ENCODE results near the gene ITPKB. TPM values are rescaled to one million over a fixed set of nuclear protein-coding genes. Genes with fewer than 3 reads are reported as not detected.

The ITPKB gene
- total and polyA plus RNA-seq, 11 donors: 6.2 to 33.7 (median 17.8) TPM

GRCh38 chr1:226651732-226652105 lies 87.4 kb downstream of the ITPKB start:
- Histone ChIP-seq H3K4me1 (peaks cover 0 to 57% (median 34%) of the 10 kb centered on the region in 12 donors), H3K4me3 (no peak overlapping the region), H3K27me3 (no peaks in the 10 kb centered on the region), H3K27ac (peak overlapping the region in 1 of 12 donors; percentile 38), H3K9me3 (no peaks in the 10 kb centered on the region), H3K36me3 (peaks cover 0 to 23% (median 22%) of the 10 kb centered on the region in 9 donors)
- WGBS, 4 donors: 55 to 71% (median 59%) methylated on average over 4 of the region's 4 CpGs
- intact Hi-C loops (cut with DNase I): loop anchor here in 3 of 10 donors (5.0 kb wide), 2 partner anchors 81 to 86 kb away; partner anchors contain the start of gene ITPKB (in 2 of the 3)
- peak in 2 of 5 donors; percentile 34 to 44 for DNase-seq
- TF ChIP-seq POLR2A (IDR thresholded peaks at IDR 0.05): no peak
- TF ChIP-seq, protein P1, sequence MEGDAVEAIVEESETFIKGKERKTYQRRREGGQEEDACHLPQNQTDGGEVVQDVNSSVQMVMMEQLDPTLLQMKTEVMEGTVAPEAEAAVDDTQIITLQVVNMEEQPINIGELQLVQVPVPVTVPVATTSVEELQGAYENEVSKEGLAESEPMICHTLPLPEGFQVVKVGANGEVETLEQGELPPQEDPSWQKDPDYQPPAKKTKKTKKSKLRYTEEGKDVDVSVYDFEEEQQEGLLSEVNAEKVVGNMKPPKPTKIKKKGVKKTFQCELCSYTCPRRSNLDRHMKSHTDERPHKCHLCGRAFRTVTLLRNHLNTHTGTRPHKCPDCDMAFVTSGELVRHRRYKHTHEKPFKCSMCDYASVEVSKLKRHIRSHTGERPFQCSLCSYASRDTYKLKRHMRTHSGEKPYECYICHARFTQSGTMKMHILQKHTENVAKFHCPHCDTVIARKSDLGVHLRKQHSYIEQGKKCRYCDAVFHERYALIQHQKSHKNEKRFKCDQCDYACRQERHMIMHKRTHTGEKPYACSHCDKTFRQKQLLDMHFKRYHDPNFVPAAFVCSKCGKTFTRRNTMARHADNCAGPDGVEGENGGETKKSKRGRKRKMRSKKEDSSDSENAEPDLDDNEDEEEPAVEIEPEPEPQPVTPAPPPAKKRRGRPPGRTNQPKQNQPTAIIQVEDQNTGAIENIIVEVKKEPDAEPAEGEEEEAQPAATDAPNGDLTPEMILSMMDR (IDR thresholded peaks at IDR 0.05): no peak
- no peak for ATAC-seq

DNA sequence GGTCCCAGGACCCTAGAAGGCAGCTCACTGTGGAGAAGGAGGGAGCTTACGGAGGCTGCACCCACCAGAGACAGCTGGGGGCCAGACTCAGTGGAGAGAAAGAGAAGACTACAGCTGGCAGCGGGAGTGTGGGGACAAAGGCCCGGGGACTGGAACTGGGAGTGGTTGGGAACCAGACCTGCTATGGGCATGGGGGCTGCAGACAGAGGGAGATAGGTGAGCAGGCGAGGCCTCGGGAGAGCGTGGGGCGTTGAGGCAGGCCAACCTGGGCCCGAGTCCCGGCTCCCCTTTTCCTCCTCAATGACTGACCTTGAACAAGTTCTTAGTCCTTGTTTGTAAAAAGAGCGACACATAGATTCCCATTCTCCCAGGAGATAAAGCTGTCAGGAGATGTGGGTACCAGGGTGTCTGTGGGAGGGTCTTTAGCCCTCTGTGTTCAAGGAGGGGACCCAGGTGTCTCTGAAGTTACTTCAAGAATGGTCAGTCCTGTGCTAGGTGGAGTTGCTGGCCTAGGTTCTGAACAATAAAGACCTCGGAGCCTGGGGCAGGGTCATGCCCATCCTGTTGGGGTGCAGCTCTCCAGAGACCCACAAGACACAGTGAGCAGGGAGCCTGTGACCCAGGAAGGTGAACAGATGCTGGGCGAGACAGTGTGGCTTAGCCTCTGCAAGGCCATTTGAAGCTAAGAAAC lies 87.9 kb downstream of the ITPKB start:
- peak in 2 of 5 donors; percentile 17 to 28 for DNase-seq
- H3K27me3 ChIP-seq: no peaks in the 10 kb centered on the region
- peak overlapping the region in 5 of 12 donors; percentile 30 to 52 (median 42) for H3K27ac ChIP-seq
- ATAC-seq: no peak
- TF ChIP-seq POLR2A (IDR thresholded peaks at IDR 0.05): no peak
- TF ChIP-seq, protein P1 (IDR thresholded peaks at IDR 0.05): no peak
- intact Hi-C loops (cut with DNase I): loop anchor here in 3 of 10 donors (5.0 kb wide), 2 partner anchors 81 to 86 kb away; partner anchors contain the start of gene ITPKB (in 2 of the 3)
- H3K4me3 ChIP-seq: no peak overlapping the region
- H3K4me1 ChIP-seq: peaks cover 0 to 57% (median 32%) of the 10 kb centered on the region in 12 donors
- H3K36me3 ChIP-seq: peaks cover 0 to 28% (median 27%) of the 10 kb centered on the region in 9 donors
- WGBS, 4 donors: 79 to 91% (median 85%) methylated on average over 12 of the region's 12 CpGs
- no peaks in the 10 kb centered on the region for H3K9me3 ChIP-seq

- DNase-seq (peak in 2 of 5 donors; percentile 29 to 65), ATAC-seq (peak in 3 of 4 donors; percentile 39 to 43 (median 40))
- peak overlapping the region in 5 of 12 donors; percentile 30 to 52 (median 42) for H3K27ac ChIP-seq
- 52 to 67% (median 59%) methylated on average over 7 to 11 of the region's 11 CpGs for WGBS, 4 donors
- peaks cover 0 to 36% (median 30%) of the 10 kb centered on the region in 9 donors for H3K36me3 ChIP-seq
- H3K27me3 ChIP-seq: no peaks in the 10 kb centered on the region
- TF ChIP-seq, protein P1 (IDR thresholded peaks at IDR 0.05): peak in 2 of 12 donors; percentile 2 to 12
- TF ChIP-seq POLR2A (IDR thresholded peaks at IDR 0.05): no peak
- H3K9me3 ChIP-seq: no peaks in the 10 kb centered on the region
- H3K4me3 ChIP-seq: no peak overlapping the region
- peaks cover 4 to 57% (median 32%) of the 10 kb centered on the region in 12 donors for H3K4me1 ChIP-seq
- intact Hi-C loops (cut with DNase I): loop anchor here in 3 of 10 donors (5.0 kb wide), 2 partner anchors 82 to 87 kb away; partner anchors contain the start of gene ITPKB (in 2 of the 3)
These were observed 88.7 kb downstream of the ITPKB start for GRCh38 chr1:226650236-226650841.

GRCh38 chr1:226649780-226650179 lies 89.3 kb downstream of the ITPKB start:
- ATAC-seq (peak in 1 of 4 donors; percentile 21), DNase-seq (peak in 2 of 5 donors; percentile 40 to 41)
- H3K4me1 ChIP-seq: peaks cover 4 to 56% (median 32%) of the 10 kb centered on the region in 12 donors
- H3K4me3 ChIP-seq: no peak overlapping the region
- WGBS, 4 donors: 52 to 68% (median 60%) methylated on average over 7 of the region's 7 CpGs
- H3K27me3 ChIP-seq: no peaks in the 10 kb centered on the region
- intact Hi-C loops (cut with DNase I): loop anchor here in 4 of 10 donors (5.0 to 10.0 kb wide), 4 partner anchors 38 to 88 kb away; partner anchors contain the start of gene ITPKB (in 3 of the 4)
- TF ChIP-seq, protein P1 (IDR thresholded peaks at IDR 0.05): peak in 10 of 12 donors; percentile 4 to 48 (median 26)
- no peak for TF ChIP-seq POLR2A (IDR thresholded peaks at IDR 0.05)
- no peaks in the 10 kb centered on the region for H3K9me3 ChIP-seq
- H3K36me3 ChIP-seq: peaks cover 0 to 39% (median 34%) of the 10 kb centered on the region in 9 donors
- H3K27ac ChIP-seq: peak overlapping the region in 5 of 12 donors; percentile 12 to 52 (median 38)

All from heart left ventricle (tissue), 16 donors.